Spleen (tissue), 11 donors: Measurements from ENCODE around the gene CST7. TPM values are rescaled to one million over a fixed set of nuclear protein-coding genes. Genes with fewer than 3 reads are reported as not detected.

Experiments used
- DNase-seq: peaks from one replicate; pipeline ENCODE4 v3.0.0-alpha.2; 2020
- H3K27ac ChIP-seq, 8 donors: fragments of 200-600 bp; sonication (generic) in 7 of 8; 1 replicate in 4 of 8; 2 replicates in 4 of 8; pipeline versions ENCODE4 v1.5.0 to v1.8.0; 2016 to 2021; ENCODE audit warnings: inconsistent platforms in 4 of 8, mild to moderate bottlenecking in 4 of 8, moderate library complexity in 1 of 8
- H3K27me3 ChIP-seq, 7 donors: fragments of 200-600 bp; sonication (generic) in 6 of 7; replicated peaks in 1 of 7; 1 replicate in 4 of 7; 2 replicates in 3 of 7; pipeline versions ENCODE4 v1.5.0 to v1.8.0; 2016 to 2021; ENCODE audit warnings: inconsistent platforms in 3 of 7, mild to moderate bottlenecking in 1 of 7
- H3K36me3 ChIP-seq, 6 donors: fragments of 200-600 bp; sonication (generic) in 5 of 6; 1 replicate in 4 of 6; 2 replicates in 2 of 6; pipeline versions ENCODE4 v1.5.0 to v1.8.0; 2016 to 2021; ENCODE audit warnings: inconsistent platforms in 2 of 6
- H3K4me1 ChIP-seq, 6 donors: fragments of 200-600 bp; sonication (generic) in 5 of 6; 1 replicate in 3 of 6; 2 replicates in 3 of 6; pipeline versions ENCODE4 v1.5.0 to v1.8.0; 2016 to 2021; ENCODE audit warnings: inconsistent platforms in 3 of 6
- H3K4me3 ChIP-seq, 8 donors: fragments of 200-600 bp; sonication (generic) in 7 of 8; 1 replicate in 4 of 8; 2 replicates in 4 of 8; pipeline versions ENCODE4 v1.5.0 to v1.8.0; 2016 to 2021; ENCODE audit warnings: inconsistent platforms in 4 of 8, mild to moderate bottlenecking in 4 of 8, moderate library complexity in 2 of 8
- H3K9me3 ChIP-seq, 8 donors: fragments of 200-600 bp; sonication (generic) in 7 of 8; 1 replicate in 4 of 8; 2 replicates in 4 of 8; pipeline versions ENCODE4 v1.5.0 to v1.8.0; 2016 to 2021; ENCODE audit warnings: inconsistent platforms in 4 of 8
- POLR2A ChIP-seq, 3 donors: fragments of 450-650 bp; IDR thresholded peaks; one replicate each; pipeline ENCODE4 v1.5.1; 2017; ENCODE audit warnings: antibody characterized with exemption in 3 of 3, mild to moderate bottlenecking in 1 of 3
- POLR2AphosphoS5 ChIP-seq, 3 donors: sonication (generic); formaldehyde crosslinking; IDR thresholded peaks; one replicate each; pipeline ENCODE4 v1.5.1; 2017; ENCODE audit warnings: antibody characterized with exemption in 3 of 3
- WGBS, 5 donors: extraction: QIAGEN DNeasy Blood & Tissue Kit in 3 of 5; methylation state at CpG; one replicate each; pipeline versions ENCODE4 v1.1.5 to v1.1.7; 2013 to 2018; 5-methylcytosine and 5-hydroxymethylcytosine counted together
- intact Hi-C: fragments of 100-400 bp; cut with DNase I; formaldehyde crosslinking; loops from one replicate; pipeline ENCODE4 v1.15.0; 2023; ENCODE audit warnings: low total_unique reads
- polyA plus RNA-seq, 3 donors: library from polyadenylated mRNA; stranded (reverse); fragments of 200-250 nt; gene quantifications; one replicate each; pipeline ENCODE4 v1.2.1, GENCODE V29; 2013
- total RNA-seq, 7 donors: library from RNA; depleted of rRNA in 3 of 7; stranded (reverse); fragments of >200 nt in 3 of 7; fragmentation: NEBNext Ultra II Directional in 4 of 7; extraction: Animal tissue kit (Norgen Biotek cat#: 25700) in 4 of 7; gene quantifications; one replicate each; pipeline versions ENCODE4 v1.1.0 to v1.2.1, GENCODE V29; 2016 to 2021
- TF ChIP-seq, protein P1 (sequence below), 11 experiments: fragments of 200-600 bp in 7 of 11; fragments of 450-650 bp in 4 of 11; sonication (generic) in 4 of 11; IDR thresholded peaks in 8 of 11; conservative IDR thresholded peaks in 3 of 11; 1 replicate in 7 of 11; 2 replicates in 4 of 11; pipeline versions ENCODE4 v1.4.0 to v1.8.0; 2016 to 2021; ENCODE audit warnings: antibody characterized with exemption in 11 of 11, inconsistent platforms in 4 of 11, mild to moderate bottlenecking in 1 of 11
- donor health status: healthy with polysubstance abuse.
- donor health status: DM: no; HTN: no; CAD: no; lungs with moderate emphysema.
- donor health status: DM: no; HTN: no; CAD: no.
- donor health status: Bipolar disorder and iron deficiency.
- donor health status: healthy.
- donor health status: DM: no; HTN: no; CAD: no.
- donor health status: DM: yes; HTN: yes; CAD: no.

CST7 gene
- total and polyA plus RNA-seq, 10 donors = 23.1 to 298 (median 63.8) TPM

DNA sequence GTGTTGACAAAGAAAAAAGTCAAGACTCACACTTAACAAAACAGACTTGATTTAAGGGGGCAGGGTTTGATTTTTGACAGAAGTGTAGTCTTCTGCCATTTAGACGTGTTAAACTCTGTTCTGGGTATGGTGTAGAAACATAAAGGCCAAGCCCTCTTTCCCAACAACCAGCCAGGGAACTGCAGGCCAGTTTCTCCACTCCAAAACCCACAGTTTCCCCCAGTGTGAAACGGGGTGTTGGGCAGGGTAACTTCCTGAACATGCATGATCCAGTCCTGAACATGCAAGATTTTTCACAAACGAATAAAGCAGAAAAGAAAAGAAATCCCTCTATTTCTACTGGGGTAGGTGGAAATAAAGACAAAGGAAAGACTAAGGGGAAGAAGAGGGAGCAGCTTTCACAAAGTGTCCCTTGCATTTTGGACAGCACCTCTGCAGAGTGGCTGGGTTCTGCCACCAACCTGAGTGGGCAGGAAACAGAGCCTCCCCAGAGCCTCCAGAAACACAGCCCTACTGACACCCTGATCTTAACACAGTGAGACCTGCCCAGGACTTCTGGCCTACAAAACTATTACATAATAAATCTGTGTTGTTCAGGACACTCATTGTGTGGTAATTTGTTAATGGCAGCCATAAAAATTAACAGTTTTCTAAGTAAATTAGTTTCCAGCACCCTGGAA lies 36.0 kb downstream of the CST7 start:
- Histone ChIP-seq H3K4me3 (peak overlapping the region in 1 of 8 donors; percentile 3), H3K27me3 (no peaks in the 10 kb centered on the region), H3K36me3 (peaks cover 0 to 57% (median 14%) of the 10 kb centered on the region in 6 donors), H3K27ac (peak overlapping the region in 6 of 8 donors; percentile 40 to 97 (median 74)), H3K4me1 (peaks cover 0 to 100% (median 45%) of the 10 kb centered on the region in 6 donors), H3K9me3 (no peaks in the 10 kb centered on the region)
- intact Hi-C loops = no loop called here
- TF ChIP-seq POLR2AphosphoS5 (IDR thresholded peaks at IDR 0.05) = peak in 1 of 3 donors; percentile 33
- TF ChIP-seq, protein P1, sequence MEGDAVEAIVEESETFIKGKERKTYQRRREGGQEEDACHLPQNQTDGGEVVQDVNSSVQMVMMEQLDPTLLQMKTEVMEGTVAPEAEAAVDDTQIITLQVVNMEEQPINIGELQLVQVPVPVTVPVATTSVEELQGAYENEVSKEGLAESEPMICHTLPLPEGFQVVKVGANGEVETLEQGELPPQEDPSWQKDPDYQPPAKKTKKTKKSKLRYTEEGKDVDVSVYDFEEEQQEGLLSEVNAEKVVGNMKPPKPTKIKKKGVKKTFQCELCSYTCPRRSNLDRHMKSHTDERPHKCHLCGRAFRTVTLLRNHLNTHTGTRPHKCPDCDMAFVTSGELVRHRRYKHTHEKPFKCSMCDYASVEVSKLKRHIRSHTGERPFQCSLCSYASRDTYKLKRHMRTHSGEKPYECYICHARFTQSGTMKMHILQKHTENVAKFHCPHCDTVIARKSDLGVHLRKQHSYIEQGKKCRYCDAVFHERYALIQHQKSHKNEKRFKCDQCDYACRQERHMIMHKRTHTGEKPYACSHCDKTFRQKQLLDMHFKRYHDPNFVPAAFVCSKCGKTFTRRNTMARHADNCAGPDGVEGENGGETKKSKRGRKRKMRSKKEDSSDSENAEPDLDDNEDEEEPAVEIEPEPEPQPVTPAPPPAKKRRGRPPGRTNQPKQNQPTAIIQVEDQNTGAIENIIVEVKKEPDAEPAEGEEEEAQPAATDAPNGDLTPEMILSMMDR (IDR thresholded peaks at IDR 0.05 in 8 of 11, conservative IDR thresholded peaks at IDR 0.05 in 3 of 11) = no peak
- peak; percentile 48 for DNase-seq
- WGBS, 5 donors = 26 to 51% (median 39%) methylated on average over 3 of the region's 3 CpGs

DNA sequence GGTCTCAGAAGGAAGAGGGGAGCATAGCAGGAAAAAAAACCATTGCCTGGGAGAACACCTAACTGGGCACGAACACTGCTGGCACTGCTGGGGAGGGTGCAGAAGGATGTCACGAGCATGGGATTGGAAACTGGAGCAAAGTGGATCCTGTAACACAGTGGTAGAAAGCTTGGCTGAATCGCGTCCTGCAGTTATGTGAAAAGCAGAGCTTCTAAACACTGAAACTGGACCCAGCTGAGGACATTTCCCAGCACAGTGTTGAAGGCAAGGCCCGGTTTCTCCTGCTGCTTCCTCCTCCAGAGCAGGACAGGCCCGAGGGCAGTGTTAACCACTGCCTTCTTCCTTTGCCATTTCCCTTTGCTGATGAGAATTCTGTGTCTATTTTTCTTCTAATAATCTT lies 36.7 kb downstream of the CST7 start:
- Histone ChIP-seq H3K27ac (peak overlapping the region in 7 of 8 donors; percentile 23 to 97 (median 69)), H3K27me3 (no peaks in the 10 kb centered on the region), H3K4me1 (peaks cover under 1 to 100% (median 43%) of the 10 kb centered on the region in 6 donors), H3K36me3 (peaks cover 0 to 50% (median 8%) of the 10 kb centered on the region in 6 donors), H3K4me3 (peak overlapping the region in 1 of 8 donors; percentile 17), H3K9me3 (no peaks in the 10 kb centered on the region)
- WGBS, 5 donors = 52 to 66% (median 54%) methylated on average over 6 of the region's 6 CpGs
- peak; percentile 59 for DNase-seq
- no peak for TF ChIP-seq POLR2AphosphoS5 (IDR thresholded peaks at IDR 0.05)
- TF ChIP-seq, protein P1 (IDR thresholded peaks at IDR 0.05 in 8 of 11, conservative IDR thresholded peaks at IDR 0.05 in 3 of 11) = no peak
- no peak for TF ChIP-seq POLR2A (IDR thresholded peaks at IDR 0.05)
- intact Hi-C loops = no loop called here

DNA sequence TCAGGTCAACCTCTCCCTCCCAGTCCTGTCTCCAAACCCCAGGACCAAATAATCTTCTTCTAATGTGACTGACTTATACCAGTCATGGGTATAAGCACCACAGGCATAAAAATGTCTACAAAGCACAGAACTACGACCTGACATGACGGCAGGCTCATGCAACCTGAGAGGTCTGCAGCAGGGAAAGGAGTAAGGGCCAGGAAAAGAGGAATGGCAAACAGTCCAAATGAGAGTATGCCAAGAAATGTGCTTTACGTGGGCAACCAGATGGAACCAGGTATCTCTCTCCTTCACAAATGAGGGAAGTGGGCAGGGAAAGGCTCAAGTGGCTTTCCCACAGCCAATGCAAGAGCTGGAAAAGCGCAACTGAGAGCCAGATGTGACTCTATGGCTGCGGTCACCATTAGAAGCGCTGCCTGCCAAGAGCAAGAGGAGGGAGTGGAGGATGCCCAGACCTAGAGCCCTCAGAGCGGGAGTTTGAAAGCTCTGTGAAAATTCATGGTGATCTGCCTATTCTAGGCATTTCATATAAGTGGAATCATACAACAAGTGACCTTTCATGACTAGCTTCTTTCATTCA lies 37.5 kb downstream of the CST7 start:
- Histone ChIP-seq H3K27me3 (no peaks in the 10 kb centered on the region), H3K27ac (peak overlapping the region in 6 of 8 donors; percentile 40 to 97 (median 74)), H3K9me3 (no peaks in the 10 kb centered on the region), H3K36me3 (peaks cover 0 to 43% (median 5%) of the 10 kb centered on the region in 6 donors), H3K4me1 (peaks cover 7 to 100% (median 45%) of the 10 kb centered on the region in 6 donors), H3K4me3 (peak overlapping the region in 1 of 8 donors; percentile 17)
- DNase-seq = no peak
- no peak for TF ChIP-seq POLR2A (IDR thresholded peaks at IDR 0.05)
- 85 to 96% (median 92%) methylated on average over 7 of the region's 7 CpGs for WGBS, 5 donors
- intact Hi-C loops = no loop called here

DNA sequence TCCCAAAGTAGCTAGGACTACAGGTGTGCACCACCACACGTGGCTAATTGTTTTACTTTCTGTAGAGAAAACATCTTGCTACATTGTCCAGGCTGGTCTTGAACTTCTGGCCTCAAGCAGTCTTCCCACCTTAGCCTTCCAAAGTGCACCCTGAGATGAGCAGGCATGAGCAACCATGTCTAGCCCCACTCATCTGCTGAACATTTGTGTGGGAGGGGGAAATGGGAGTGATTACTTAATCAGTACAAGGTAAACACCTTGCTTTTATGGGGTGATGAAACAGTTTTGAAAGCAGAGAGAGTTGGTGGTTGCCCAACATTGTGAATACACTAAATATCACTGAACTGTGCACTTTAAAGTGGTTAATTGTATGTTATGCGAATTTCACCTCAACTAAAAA lies 38.2 kb downstream of the CST7 start:
- WGBS, 5 donors = 56 to 80% (median 75%) methylated on average over 2 of the region's 2 CpGs

More for the DNA sequence above, 38.2 kb downstream of the CST7 start:
- peaks cover 0 to 35% (median 3%) of the 10 kb centered on the region in 6 donors for H3K36me3 ChIP-seq
- H3K27ac ChIP-seq = peak overlapping the region in 5 of 8 donors; percentile 40 to 97 (median 80)
- intact Hi-C loops = no loop called here
- peak overlapping the region in 1 of 8 donors; percentile 36 for H3K4me3 ChIP-seq
- peaks cover 7 to 99% (median 45%) of the 10 kb centered on the region in 6 donors for H3K4me1 ChIP-seq
- H3K9me3 ChIP-seq = no peaks in the 10 kb centered on the region
- no peak for TF ChIP-seq POLR2AphosphoS5 (IDR thresholded peaks at IDR 0.05)
- TF ChIP-seq POLR2A (IDR thresholded peaks at IDR 0.05) = no peak
- TF ChIP-seq, protein P1 (IDR thresholded peaks at IDR 0.05 in 8 of 11, conservative IDR thresholded peaks at IDR 0.05 in 3 of 11) = no peak
- DNase-seq = no peak
- no peaks in the 10 kb centered on the region for H3K27me3 ChIP-seq
